NCI-H2081 (cell line): ENCODE measurements around the gene LHFPL6.

Experiments
- DNase-seq, 2 experiments: peaks; one replicate each; lab custom pipeline; 2025; lab: John Stamatoyannopoulos, UW

Gene LHFPL6

DNA sequence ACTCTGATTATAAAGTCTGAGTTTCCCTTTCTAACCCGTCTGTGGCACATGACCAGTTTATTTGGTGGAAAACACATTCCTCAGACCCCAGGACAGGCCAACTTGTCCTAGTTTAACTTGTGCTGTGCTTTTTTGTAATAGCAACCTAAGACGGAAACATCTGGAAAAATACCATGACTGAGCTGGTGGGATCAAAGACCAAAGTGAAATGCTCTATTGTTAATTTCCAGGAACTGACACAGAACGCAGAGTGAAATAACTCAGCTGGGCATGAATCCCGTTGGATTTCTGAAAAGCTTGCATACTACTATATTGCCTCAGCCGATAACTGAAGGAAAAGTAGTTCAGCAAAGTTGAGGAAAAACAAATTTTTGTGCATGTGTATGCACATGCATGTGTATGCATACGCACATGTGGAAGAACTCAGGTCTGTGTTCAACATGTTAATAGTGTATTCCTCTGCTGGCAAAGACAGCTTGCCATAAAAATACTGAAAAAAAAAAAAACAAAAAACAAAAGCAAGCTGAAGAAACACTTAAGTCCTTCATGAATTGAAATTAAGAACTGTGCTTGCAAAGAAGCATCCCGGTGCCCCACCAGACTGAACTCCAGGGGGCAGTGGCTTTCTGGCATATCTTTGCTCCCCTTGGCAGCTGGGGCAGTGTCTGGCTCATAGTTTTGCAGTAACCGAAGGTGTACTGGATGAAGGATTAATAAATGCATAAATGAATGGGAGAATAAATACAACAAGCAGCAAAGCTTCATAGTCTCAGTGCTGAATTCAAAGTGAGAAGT lies 187.8 kb downstream of the LHFPL6 start:
- DNase-seq, result peak; percentile 21 to 25

DNA sequence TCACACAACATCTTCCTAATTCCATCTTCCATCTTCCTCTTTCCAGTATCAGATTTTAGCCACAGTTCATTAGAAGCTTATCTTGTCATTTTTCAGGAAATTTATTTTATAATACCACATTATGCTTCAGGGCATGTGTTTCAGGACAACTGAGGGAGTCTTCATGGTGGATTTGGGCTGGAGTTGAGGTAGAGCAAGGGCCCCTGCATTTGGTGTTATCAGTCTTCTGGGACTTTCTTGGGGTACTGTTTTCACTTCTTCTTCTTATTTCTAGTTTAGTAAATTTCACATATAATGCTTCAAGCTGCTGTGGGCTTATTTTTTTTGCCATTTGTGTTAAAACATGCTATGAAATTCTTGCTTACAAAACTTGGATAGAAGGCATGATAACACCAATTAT lies 188.7 kb downstream of the LHFPL6 start:
- no peak for DNase-seq

DNA sequence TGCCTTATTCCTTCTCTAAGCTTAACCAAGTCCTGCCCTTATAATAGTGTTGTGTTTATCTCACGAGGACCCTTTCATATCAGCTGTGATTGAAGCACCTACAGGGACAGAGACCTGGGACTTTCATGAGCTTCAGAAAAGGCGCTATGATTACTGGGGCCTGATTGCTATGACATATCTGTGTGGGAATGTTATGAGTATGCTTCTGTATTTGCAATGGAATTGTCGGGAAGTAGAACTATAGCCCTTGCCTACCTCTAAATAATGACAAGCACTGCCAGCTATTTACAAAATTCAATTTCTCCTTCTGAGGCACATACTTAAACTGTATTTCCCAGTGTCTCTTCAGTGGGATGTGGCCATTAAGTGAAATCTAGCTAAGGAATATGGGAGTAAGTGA lies 191.5 kb downstream of the LHFPL6 start:
- DNase-seq, result no peak

DNA sequence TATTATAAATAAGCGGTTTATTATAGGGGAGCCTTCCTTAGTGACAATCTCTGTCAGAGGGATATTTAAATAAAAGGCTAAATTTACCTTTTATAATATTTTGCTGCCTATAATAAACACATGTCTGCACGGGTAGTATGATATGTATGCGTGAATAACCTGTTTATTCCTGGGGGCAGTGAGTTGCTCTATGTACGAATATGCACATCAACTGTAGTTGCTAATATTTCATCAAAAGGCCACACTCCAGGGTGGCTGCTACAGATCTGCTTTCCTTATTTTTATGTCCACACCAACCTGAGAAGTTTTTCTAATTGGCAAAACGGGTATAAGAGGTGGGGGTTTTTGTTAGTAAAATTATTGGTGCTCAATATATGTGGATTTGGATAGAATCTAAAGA lies 192.0 kb downstream of the LHFPL6 start:
- DNase-seq, result no peak

DNA sequence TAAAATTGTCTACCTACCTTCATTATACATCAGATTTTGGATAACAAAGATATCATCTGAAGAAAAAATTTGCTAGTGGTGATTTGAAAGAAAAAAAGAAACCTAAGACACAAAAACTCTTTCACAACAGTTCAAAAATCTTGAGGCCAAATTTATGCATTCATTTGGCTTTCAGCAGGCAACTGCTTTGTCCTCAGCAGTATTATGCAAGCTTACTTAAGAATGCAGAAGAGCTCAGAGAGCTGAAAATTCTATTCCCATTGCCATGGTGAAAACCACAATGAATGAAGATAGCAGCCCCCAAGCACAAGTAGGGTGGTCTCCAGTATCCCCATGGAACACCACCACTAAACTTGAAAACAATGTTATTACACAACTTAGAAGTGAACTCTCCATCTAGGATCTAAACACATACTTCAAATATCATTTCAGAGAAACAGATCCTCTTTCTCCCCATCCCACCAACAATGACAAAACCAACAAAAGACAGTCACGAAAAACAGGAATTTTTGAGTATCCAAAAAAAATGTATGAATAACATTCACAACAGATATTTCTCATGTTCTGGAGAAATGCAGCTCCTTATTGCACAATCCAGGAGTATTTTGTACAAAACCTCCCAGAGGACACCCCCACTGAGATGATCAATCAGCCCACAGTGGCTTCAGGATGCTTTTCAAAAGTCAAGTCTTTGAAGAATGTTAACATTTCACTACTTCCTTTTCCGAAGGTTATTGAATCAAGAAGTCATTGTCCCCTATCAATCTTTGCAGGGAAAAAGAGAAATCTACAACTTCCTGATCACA lies 192.7 kb downstream of the LHFPL6 start:
- no peak for DNase-seq

DNA sequence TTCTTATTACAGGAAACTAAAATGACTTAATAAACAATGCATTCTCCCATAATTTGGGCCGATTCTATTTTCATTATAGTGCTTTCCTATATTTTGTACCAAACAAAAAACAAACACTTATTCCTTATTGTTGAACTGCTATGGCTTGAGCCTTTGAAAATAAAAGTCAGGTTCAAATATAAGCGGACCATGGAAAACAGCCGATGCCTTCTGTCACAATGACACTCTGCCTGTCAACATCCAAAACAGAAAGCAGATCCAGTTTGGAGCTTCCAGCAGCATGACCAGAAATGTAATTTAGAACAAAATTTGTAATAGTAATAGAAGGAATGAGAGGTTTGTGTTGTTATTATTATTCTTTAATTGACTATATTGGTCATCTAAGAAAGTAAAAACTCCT lies 194.5 kb downstream of the LHFPL6 start:
- DNase-seq, result no peak

DNA sequence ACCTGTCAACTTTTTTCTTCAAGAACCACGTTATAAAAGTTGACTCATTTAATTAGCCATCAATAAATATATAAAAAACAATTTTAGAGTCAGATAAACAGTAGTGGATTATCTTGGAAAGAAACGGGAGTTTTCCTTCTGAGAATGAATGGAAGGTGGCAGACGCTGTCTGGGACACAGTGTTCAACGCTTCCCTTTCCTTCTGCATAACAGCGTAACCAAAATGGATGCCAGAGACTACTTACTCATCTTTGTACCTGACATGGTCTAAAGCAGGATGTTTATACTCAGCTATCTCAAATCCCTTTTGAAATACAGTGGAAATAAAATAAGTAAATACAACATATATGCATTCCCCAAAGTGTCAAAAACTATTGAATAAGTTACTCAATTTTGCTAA lies 195.2 kb downstream of the LHFPL6 start:
- DNase-seq, result no peak

DNA sequence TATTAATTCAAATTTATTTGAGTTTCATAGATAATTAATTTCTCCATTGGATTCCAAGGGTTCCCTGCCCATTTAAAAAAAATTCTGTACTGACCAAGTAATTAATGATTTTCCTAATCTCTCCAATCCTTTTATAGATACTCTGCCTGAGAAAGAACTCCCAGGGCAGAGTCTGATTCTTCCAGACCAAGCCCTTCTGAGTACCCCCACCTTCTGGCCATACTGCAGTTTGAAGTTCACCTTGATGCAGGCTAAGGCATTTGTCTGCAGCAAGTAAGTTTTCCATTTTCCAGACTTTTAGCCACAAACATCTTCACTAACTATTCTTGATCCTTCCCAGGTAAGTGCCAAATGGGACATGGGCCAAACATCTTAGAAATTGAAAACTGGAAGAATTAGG lies 195.9 kb downstream of the LHFPL6 start:
- no peak for DNase-seq

DNA sequence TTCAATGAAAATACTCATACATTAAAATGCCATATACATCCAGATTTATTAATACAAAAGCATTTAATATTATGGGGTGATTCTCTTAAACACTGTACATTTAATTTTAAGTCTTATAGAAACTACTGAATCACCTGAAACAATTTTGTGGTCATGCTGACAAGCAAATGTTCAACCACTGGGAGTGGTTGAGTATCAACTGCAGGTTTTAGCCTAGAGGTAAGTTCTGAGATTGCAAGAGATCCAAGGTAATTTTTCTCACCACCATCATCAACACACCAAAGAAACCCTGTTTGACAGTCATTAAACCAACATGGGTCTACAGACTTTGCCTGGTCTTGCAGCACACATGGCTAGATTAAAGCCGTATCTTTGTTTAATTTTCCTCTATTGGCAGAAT lies 196.3 kb downstream of the LHFPL6 start:
- no peak for DNase-seq

DNA sequence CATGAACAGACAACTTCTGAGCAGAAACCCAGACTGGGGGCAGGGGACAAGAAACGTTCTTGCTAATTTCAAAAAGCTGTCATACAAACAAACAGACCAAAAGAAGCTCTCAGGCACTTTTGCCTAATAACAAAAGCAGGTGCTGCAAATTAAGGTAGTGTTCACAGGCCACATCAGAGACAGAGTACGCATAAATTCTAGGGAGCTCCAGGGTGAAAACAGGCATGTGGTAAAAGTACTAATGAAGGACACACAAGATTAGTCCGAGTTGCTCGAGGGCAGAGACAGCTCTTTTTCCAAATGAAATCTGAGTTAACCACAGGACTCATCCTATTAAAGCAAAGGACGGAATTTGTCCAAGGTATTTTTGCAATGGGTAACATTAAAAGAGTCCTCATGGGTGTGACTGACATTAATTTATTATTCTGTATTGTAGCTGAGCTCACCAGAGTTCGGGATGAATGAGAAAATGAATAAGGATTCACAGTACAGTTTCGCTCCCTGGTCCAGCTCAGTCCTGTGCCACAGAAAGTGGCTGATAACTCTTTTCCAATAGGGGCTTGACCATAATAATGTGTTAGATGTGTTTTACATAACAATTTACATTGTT lies 197.3 kb downstream of the LHFPL6 start:
- peak in 1 of 2 experiments; percentile 34 for DNase-seq

DNA sequence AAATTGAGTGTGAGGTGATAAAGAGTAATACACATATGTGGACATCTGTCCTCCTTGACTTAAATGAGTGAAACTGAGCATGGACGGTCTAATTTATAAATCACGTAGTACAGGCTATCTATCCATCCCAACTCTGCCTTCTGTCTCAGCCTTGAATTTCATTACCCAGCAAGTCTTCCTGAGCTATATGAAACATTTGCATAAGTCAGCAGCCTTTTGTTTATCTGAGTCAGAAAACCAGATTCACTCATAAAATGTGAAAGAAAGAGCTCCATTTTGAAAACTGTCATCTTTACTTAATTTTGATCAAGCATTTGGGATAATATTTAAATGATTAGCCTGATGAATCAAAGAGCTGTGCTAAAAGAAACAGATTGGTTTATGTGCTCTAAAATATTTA lies 197.9 kb downstream of the LHFPL6 start:
- no peak for DNase-seq

DNA sequence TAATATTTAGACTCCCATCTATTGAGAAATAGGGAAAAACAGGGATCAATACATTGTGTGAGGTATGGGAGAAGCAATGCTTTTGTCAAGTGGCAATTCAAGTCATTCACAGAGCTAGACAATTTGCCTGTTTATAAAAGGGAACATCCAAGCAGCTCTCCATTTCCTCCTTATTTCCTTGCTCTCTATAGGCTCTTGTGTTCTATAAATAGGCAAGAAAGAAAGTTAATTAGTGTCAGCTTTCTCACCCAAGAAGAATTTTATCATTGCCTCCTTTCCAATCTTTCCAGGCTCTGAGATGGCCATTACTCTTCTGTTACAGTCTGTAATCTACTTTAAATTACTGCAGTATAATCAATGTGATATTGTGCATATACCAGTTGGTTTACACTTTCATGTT lies 199.9 kb downstream of the LHFPL6 start:
- DNase-seq, result no peak

DNA sequence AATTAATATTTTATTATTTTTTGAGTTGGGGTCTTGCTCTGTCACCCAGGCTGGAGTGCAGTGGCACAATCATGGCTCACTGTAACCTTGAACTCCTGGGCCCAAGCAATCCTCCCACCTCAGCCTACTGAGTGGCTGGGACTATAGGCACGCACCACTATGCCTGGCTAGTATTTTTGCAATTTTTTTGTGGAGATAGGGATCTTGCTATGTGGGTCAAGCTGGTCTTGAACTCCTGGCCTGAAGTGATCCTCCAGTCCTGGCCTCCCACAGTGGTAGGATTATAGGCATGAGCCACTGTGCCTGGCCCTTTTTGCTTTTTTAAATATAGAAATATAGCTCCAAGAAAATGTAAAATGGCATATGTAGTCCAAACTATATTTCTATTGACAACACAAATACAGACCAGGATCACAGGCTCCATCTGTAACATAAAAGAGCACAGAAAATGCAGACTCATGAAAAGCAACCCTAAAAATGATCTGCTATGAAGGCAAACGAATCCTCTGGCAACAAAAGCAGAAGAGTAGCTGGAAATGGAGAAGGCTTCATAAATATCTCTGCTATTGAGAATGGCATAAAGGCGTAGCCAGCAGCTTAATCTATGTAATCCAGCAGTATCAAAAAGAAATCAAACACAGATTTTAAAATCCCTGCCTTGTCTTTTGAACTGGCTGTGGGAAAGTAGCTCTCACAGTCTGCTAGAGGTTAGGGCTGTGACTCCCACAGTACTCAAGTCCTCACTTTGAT lies 200.6 kb downstream of the LHFPL6 start:
- no peak for DNase-seq

DNA sequence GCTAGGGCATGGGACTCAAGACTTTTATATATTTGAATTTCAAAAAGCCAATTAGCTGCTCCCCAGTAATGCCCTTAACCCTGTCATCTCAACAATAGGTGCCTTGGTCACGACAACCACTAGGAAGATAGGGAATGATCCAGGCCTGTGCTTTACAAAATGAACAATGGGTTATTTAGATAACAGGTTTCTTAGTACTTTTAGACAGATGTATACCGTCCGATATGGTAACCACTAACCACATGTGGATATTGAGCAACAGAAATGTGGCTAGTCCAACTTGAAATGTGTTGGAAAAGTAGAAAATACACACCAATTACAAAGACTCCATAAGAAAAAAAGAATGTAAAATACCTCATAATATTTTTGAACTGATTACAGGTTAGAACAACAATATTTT lies 201.2 kb downstream of the LHFPL6 start:
- DNase-seq, result no peak

DNA sequence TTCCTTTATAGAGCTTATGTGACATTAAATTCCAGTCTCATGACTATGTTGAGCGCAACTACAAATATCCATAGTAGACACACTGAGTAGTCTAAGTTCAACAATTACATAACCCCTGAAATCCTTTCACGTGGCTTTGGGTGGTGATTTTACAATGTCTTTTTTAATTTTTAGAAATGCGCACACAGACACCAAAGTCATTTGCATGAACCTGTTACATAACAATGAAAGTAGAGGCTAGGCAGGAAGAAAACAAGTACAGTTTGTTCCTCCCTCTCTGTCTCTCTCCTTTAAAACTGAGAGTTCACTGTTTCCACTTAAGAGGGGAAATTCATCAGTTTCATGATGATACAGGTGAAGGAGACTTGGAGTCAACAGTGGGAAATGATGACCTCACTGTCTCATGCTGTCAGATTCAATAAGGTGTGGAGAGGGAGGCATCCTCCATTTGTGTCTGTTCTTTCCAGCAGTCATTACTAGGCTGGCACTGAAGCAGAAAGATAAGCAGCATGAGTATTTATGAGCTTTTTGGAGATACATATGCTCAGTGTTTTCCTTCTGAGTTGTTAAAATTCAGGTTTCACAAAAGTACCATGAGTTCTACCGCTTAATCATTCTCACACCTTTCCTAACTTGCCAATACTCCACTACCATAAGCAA lies 201.8 kb downstream of the LHFPL6 start:
- no peak for DNase-seq

DNA sequence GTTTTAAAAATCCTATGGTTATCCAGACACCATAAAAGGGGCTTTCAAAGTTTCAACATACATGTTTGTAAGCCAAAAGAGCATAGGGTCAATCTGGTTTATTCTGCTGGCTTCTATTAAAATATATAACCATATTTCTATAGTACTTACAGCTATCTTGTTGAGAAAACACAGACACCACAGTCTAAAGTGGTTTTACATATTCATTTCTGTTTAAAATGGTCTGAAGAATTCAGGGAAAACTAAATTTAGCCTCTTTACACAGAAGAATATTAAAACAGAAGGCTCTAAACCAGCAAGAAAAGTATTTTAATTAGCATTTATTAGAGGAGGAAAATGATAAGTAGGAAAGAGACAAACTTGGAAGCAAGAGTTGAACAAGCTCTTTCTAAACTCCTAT lies 203.9 kb downstream of the LHFPL6 start:
- no peak for DNase-seq

DNA sequence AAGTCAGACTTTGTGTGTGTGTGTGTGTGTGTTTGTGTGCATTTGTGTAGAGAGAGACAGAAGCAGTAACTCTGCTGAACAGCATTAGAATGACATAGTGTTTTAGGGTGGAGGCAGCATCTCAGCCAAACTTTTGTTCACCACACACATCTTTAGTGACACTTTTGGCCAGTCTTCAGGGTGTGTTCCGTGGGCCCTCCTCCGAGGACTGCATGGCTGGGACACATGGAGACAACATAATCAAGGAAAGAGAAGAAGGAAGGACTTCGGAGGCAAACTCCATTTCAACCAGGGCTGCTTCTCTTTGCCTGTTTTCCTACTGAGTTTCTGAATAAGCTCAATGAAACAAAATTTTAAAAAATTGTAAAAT lies 205.1 kb downstream of the LHFPL6 start:
- DNase-seq, result no peak

DNA sequence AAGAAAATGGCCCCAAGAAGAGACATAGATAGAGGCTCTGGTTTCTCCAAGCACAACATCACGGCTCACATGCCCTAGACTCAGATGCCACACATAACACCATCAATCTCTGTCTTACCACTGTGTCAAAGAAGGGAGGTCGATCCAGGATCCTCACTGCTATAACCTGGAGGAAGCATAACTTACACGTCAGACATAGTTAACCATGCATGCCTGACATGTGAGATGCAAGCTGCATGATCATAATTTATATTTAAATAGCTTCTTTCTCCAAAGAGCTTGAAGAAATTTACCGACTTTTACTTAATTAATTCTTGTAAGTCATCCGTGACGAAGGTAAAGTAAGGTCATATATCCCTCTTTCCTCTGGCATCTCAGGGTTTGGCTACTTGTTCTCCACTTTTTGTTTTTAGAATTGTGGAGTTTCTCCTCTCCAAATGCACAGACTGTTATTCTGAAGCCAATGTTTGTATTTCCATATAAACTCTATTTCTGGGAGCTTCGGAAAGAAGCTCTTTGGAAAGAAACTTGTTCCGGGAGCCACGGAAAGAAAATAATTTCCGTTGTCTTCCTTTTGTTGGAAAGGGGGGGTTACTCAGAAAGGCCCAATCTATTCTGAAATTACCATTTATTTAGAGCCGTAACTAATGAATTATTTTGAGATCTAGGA lies 205.6 kb downstream of the LHFPL6 start:
- DNase-seq, result no peak

DNA sequence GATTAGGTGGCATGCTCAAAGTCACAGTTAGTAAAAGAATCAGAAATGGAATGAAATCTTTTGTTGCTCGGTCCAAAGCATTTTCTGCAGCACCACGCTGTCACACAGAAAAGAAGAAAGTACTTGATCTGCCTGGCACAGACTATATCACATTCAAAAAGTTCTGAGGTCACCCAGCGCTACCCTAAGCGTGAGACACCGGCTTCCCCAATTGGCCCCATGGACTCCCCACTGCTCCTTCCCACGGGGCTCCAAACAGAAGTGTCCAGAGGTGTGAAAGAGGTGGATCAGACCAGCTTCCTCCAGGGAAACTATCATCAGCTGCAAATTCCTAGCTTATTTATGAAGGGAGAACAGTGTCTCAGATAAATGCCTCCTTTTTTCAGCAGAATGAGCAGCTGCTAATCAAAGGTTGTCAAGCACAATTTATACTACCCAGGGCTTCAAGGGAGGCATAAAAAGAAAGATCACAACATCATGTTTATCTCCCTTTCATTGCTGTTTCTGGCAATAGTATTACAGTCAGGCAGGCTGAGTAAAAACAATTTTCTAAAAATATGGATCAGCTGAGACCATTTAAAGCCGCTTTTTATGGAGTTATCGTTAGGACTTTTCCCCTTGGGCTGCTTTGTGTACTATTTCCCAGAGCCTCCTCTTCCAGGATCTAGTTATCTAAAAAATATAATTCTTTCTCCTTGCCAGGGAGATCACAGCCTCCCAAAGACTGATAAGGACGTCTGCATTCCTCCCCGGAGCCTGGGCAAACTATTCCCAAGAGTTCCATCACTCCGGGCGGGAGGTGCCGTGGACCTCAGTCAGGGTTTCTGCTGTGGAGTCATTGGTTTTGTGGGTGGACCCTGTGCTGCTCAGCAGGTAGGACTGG lies 208.0 kb downstream of the LHFPL6 start:
- DNase-seq, result no peak

DNA sequence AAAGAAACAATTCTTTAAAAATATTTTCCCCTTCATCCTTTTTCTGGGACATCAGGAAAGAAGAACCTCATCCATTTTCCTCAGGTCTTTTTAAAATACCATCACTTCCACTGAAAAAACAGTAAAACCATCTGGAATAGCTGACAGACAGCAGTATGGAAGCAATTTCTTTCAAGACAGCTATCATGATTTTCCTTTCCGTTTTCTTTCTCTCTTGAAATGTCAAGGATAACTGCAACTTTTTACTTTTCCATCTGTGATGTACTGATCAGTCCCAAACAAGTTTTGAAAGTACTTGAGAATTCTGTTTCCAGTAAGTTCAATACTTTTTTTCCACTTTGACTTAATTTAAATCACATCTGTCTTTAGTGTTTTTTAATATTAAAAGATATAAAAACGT lies 211.2 kb downstream of the LHFPL6 start:
- no peak for DNase-seq
